CD4-positive, alpha-beta T cell treated with Interleukin-4 for 1 hour (primary cell): ENCODE data around the gene PNMA8A.

ENCODE experiments used
- DNase-seq, 2 donors: peaks; one replicate each; pipeline ENCODE4 v3.0.0-alpha.2; 2020 to 2022

The PNMA8A gene

DNA sequence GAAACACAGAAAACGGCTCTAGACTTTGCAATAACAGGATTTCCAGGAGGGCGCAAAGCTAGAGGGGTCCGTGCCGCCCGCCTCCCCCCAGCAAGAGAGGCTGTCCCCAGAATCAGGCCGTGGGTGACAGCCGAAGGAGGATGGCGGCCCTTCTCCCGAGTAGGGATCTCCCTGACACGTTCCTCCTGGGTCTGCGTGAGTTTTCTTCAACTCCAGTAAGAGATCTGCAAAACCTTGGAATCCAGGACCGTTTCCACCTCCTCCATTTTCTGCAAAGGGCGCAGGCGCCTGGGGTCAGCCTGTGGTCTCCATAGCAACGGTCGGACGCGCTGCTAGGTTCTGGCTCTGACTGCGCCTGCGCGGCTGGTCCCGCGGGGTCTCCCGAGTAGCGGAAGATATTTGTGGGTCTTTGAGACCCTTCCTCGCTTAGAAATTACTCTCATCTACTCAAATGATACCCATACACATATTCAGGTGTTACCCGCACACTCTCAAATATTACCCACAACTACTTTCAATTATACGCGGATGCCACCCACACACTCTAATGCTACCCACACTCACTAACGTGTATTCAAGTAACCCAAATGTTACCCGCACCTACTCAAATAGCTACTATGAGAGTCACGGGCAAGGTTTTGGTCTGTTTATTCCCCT, 44.7 kb downstream of the PNMA8A start:
- DNase-seq = peak in 1 of 2 donors; percentile 44

DNA sequence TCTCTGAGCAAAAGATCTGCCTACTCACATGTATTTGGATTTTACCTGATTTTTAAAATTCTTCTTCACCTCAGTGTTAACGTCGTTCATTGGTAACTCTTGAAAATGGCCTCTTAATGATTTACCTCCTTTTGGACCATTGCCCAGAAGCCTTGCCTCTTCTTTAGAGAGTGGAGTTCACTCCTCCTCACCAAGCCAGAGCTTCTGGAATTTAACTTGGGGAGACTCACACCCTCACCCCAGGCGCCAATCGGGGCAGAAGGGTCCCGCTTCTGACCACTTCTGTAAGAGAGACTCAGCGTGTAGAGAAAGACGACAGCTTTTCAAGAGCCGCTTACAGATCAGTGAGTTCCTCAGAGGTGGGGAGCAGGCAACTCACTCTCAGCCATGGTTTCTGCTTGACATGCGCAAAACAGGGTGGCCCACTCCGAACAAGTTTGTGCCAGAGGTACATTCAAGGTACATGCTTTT, 45.3 kb downstream of the PNMA8A start:
- no peak for DNase-seq

DNA sequence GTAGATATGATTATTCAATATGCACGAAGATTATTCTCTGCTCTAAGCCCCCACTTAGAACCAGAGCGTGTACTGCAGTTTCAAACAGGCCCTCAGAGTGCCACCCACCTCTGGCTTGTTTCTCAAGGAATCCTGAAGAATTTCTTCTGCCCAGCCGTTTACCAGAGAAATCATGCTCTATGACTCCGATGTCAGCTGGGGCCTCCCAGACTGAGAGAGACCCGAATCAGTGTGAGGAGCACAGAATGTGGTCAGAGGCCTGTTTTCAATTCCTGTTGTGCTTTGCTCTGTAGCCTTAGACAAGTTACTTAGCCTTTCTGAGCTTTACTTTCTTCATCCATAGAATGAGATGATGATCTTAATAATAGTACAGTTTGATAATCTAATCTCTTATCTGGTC, 48.2 kb downstream of the PNMA8A start:
- no peak for DNase-seq

DNA sequence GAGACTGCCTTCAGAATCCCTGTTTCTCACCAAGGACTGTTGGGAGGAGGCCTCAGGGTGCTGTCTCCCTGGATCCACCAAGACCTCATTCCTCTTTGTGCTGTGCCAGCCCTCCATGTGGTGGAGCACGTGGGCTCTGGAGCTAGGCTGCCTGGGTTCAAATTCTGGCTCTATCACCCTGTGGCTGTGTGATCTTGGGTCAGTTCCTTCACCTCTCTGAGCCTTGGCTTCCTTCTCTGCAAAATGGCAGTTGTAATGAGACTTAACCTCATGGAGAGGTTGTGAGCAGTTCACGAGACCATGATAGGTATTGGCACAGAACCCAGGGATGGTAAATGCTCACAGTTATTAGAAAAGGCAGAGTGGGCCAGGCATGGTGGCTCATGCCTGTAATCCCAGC, 49.0 kb downstream of the PNMA8A start:
- no peak for DNase-seq

DNA sequence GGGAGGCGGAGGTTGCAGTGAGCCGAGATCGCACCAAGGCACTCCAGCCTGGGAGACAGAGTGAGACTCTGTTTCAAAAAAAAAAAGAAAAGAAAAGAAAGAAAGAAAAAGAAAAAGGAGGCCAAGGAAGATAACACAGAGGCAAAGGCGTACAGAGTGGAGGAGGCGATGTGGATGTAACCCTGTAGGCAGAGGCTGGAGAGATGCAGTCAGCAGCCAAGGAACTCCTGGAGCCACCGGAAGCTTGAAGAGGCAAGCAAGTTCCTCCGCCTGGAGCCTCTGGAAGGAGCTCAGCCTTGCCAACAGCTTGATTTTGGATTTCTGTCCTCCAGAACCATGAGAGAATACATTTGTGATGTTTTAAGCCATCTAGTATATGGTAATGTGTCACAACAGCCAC, 51.3 kb downstream of the PNMA8A start:
- DNase-seq = no peak
